Body of pancreas (tissue), 4 donors: ENCODE measurements around the gene DEFB125. TPM values are rescaled to one million over a fixed set of nuclear protein-coding genes. Genes with fewer than 3 reads are reported as not detected.
"Not testable (repeated sequence)": the region's sequence is repeated elsewhere in the genome, so short reads cannot be mapped to it uniquely, and the experiment has no call there.

Experiments
- ATAC-seq: fragments of 150-250 bp; one replicate; pipeline ENCODE4 v1.9.1; 2016
- DNase-seq, 4 donors: peaks; one replicate each; pipeline ENCODE4 v3.0.0-alpha.2; 2019
- H3K27ac ChIP-seq, 4 donors: fragments of 200-600 bp; sonication (generic); 1 replicate in 3 of 4; 2 replicates in 1 of 4; pipeline versions ENCODE4 v1.5.1 to v1.6.1; 2016 to 2019; ENCODE audit warnings: mild to moderate bottlenecking in 1 of 4, mixed read lengths in 1 of 4, moderate library complexity in 1 of 4
- H3K27me3 ChIP-seq, 2 donors: fragments of 200-600 bp; sonication (generic); one replicate each; pipeline ENCODE4 v1.6.0; 2016; ENCODE audit warnings: mild to moderate bottlenecking in 1 of 2
- H3K36me3 ChIP-seq, 2 donors: fragments of 200-600 bp; sonication (generic); replicated peaks in 1 of 2; 2 replicates each; pipeline ENCODE4 v1.5.1; 2016; ENCODE audit warnings: low read depth in 2 of 2; ENCODE audit not compliant: insufficient read depth in 1 of 2
- H3K4me1 ChIP-seq: fragments of 200-600 bp; sonication (generic); one replicate; pipeline ENCODE4 v1.6.0; 2016
- H3K4me3 ChIP-seq, 2 donors: fragments of 200-600 bp; sonication (generic); 1 replicate in 1 of 2; 2 replicates in 1 of 2; pipeline ENCODE4 v1.5.1; 2016 to 2019
- H3K9me3 ChIP-seq, 3 donors: fragments of 200-600 bp; sonication (generic); 1 replicate in 2 of 3; 2 replicates in 1 of 3; pipeline ENCODE4 v1.5.1; 2016
- CTCF ChIP-seq, 7 experiments: fragments of 450-650 bp in 4 of 7; fragments of 200-600 bp in 3 of 7; sonication (generic) in 3 of 7; IDR thresholded peaks; one replicate each; pipeline ENCODE4 v1.5.1; 2016 to 2019; ENCODE audit warnings: antibody characterized with exemption in 7 of 7
- POLR2A ChIP-seq, 3 donors: fragments of 450-650 bp; IDR thresholded peaks; one replicate each; pipeline ENCODE4 v1.6.1; 2016; ENCODE audit warnings: antibody characterized with exemption in 3 of 3, mild to moderate bottlenecking in 2 of 3
- WGBS, 2 donors: methylation state at CpG; one replicate each; pipeline ENCODE4 v1.1.5; 2017; 5-methylcytosine and 5-hydroxymethylcytosine counted together
- intact Hi-C: fragments of 100-400 bp; cut with DNase I; formaldehyde crosslinking; loops from one replicate; pipeline ENCODE4 v1.15.1; 2023
- total RNA-seq, 2 donors: library from RNA; depleted of rRNA; stranded (reverse); fragments of >200 nt; gene quantifications; one replicate each; pipeline ENCODE4 v1.1.0, GENCODE V29; 2016

Gene DEFB125
- total RNA-seq, 2 donors from 2014 or later = not detected

GRCh38 chr20:101975-102374 is 14.5 kb downstream of the DEFB125 start:
- TF ChIP-seq POLR2A (IDR thresholded peaks at IDR 0.05) = no peak
- no peak for TF ChIP-seq CTCF (IDR thresholded peaks at IDR 0.05)
- peaks cover 0 to 6% of the 10 kb centered on the region in 2 donors for H3K27me3 ChIP-seq
- ATAC-seq (no peak), DNase-seq (no peak)
- no peak overlapping the region for H3K4me3 ChIP-seq
- no peak overlapping the region for H3K27ac ChIP-seq
- H3K4me1 ChIP-seq = no peaks in the 10 kb centered on the region
- no peaks in the 10 kb centered on the region for H3K9me3 ChIP-seq
- intact Hi-C loops = no loop called here
- H3K36me3 ChIP-seq = no peaks in the 10 kb centered on the region

GRCh38 chr20:103456-103855 is 16.0 kb downstream of the DEFB125 start:
- TF ChIP-seq POLR2A (IDR thresholded peaks at IDR 0.05) = no peak
- no peak for TF ChIP-seq CTCF (IDR thresholded peaks at IDR 0.05)

GRCh38 chr20:112396-112795 is 24.9 kb downstream of the DEFB125 start:
- Histone ChIP-seq H3K27me3 (no peaks in the 10 kb centered on the region), H3K4me3 (no peak overlapping the region), H3K27ac (no peak overlapping the region), H3K4me1 (no peaks in the 10 kb centered on the region), H3K9me3 (no peaks in the 10 kb centered on the region), H3K36me3 (no peaks in the 10 kb centered on the region)
- no peak for ATAC-seq
- TF ChIP-seq CTCF (IDR thresholded peaks at IDR 0.05) = no peak
- no peak for TF ChIP-seq POLR2A (IDR thresholded peaks at IDR 0.05)
- intact Hi-C loops = no loop called here
- DNase-seq = no peak

More at GRCh38 chr20:103456-103855, 16.0 kb downstream of the DEFB125 start:
- Histone ChIP-seq H3K4me1 (no peaks in the 10 kb centered on the region), H3K27me3 (peaks cover 0 to 6% of the 10 kb centered on the region in 2 donors), H3K36me3 (no peaks in the 10 kb centered on the region), H3K9me3 (no peaks in the 10 kb centered on the region), H3K27ac (no peak overlapping the region), H3K4me3 (no peak overlapping the region)
- 71 to 84% methylated on average over 3 to 5 of the region's 5 CpGs for WGBS, 2 donors
- intact Hi-C loops = no loop called here
- DNase-seq (no peak), ATAC-seq (no peak)

- H3K36me3 ChIP-seq = no peaks in the 10 kb centered on the region
- ATAC-seq = no peak
- TF ChIP-seq CTCF (IDR thresholded peaks at IDR 0.05) (no peak), POLR2A (IDR thresholded peaks at IDR 0.05) (no peak)
- H3K27ac ChIP-seq = no peak overlapping the region
- H3K27me3 ChIP-seq = no peaks in the 10 kb centered on the region
- H3K9me3 ChIP-seq = no peaks in the 10 kb centered on the region
- H3K4me1 ChIP-seq = no peaks in the 10 kb centered on the region
- DNase-seq = no peak
- intact Hi-C loops = no loop called here
- H3K4me3 ChIP-seq = no peak overlapping the region
Observed at GRCh38 chr20:117518-117917, 30.0 kb downstream of the DEFB125 start.

GRCh38 chr20:129786-130323 is 42.4 kb downstream of the DEFB125 start:
- intact Hi-C loops, ATAC-seq, H3K27me3 ChIP-seq, H3K27ac ChIP-seq, H3K36me3 ChIP-seq, H3K4me1 ChIP-seq, H3K9me3 ChIP-seq, H3K4me3 ChIP-seq, DNase-seq: not testable (repeated sequence)
- WGBS, 2 donors = 82 to 85% methylated on average over 18 to 21 of the region's 28 CpGs
